Astrocyte of the spinal cord (primary cell): ENCODE results near the gene PTPN4.
A peak's percentile ranks its signal among the peaks of the same experiment; 100 is the strongest.

Source experiments
- DNase-seq: peaks from one replicate; pipeline ENCODE4 v3.0.0; 2011; ENCODE audit warnings: low read depth, low spot score
- H3K4me3 ChIP-seq: 2 replicates; pipeline ENCODE4 v1.5.1; 2011; ENCODE audit warnings: low read depth, mild to moderate bottlenecking, low read length, moderate library complexity
- CTCF ChIP-seq: IDR thresholded peaks from 2 replicates; pipeline ENCODE4 v1.5.1; 2012; ENCODE audit warnings: low read depth, mild to moderate bottlenecking, low read length, inconsistent platforms
- in situ Hi-C: cut with HindIII; loops from 2 replicates; pipeline ENCODE4 v1.10.0; 2017; ENCODE audit warnings: low sequenced_read_pairs

PTPN4 gene

GRCh38 chr2:119864318-119864717, 104.6 kb downstream of the PTPN4 start:
- no peak for TF ChIP-seq CTCF
- no peak for DNase-seq
- no peak overlapping the region for H3K4me3 ChIP-seq
- in situ Hi-C loops: no loop called here

GRCh38 chr2:119871725-119872124, 112.0 kb downstream of the PTPN4 start:
- in situ Hi-C loops: no loop called here
- TF ChIP-seq CTCF: no peak
- no peak for DNase-seq
- H3K4me3 ChIP-seq: no peak overlapping the region

- no peak for TF ChIP-seq CTCF
- H3K4me3 ChIP-seq: no peak overlapping the region
- DNase-seq: no peak
- in situ Hi-C loops: no loop called here
Observed at GRCh38 chr2:119873350-119874315, 113.9 kb downstream of the PTPN4 start.

- no peak overlapping the region for H3K4me3 ChIP-seq
- TF ChIP-seq CTCF: no peak
- no peak for DNase-seq
- in situ Hi-C loops: no loop called here
Observed at GRCh38 chr2:119879502-119879901, 119.8 kb downstream of the PTPN4 start.

GRCh38 chr2:119888680-119889079, 129.0 kb downstream of the PTPN4 start:
- no peak for TF ChIP-seq CTCF
- peak; percentile 86 for DNase-seq
- in situ Hi-C loops: no loop called here
- no peak overlapping the region for H3K4me3 ChIP-seq

GRCh38 chr2:119897736-119898395, 138.1 kb downstream of the PTPN4 start:
- no peak for TF ChIP-seq CTCF
- no peak for DNase-seq
- no peak overlapping the region for H3K4me3 ChIP-seq
- in situ Hi-C loops: no loop called here
